Measurements from ENCODE around the gene TVP23B. TPM values are rescaled to one million over a fixed set of nuclear protein-coding genes. Genes with fewer than 3 reads are reported as not detected.
A peak's percentile ranks its signal among the peaks of the same experiment; 100 is the strongest.
"Not testable (repeated sequence)": the region's sequence is repeated elsewhere in the genome, so short reads cannot be mapped to it uniquely, and the experiment has no call there.

Gene TVP23B
- total RNA-seq, 1 donor from 2014 or later: 35.3 TPM

- ATAC-seq (no peak), DNase-seq (ENCODE audit: low spot score) (no peak)
- intact Hi-C loops (cut with DNase I): no loop called here
Observed at GRCh38 chr17:18772471-18772870, 8.5 kb upstream of the TVP23B start.

GRCh38 chr17:18781805-18782204 is 822 bp downstream of the TVP23B start:
- peak; percentile 33 for ATAC-seq
- intact Hi-C loops (cut with DNase I); DNase-seq (ENCODE audit: low spot score): not testable (repeated sequence)

GRCh38 chr17:18785933-18786332 is 5.0 kb downstream of the TVP23B start:
- ATAC-seq; intact Hi-C loops (cut with DNase I); DNase-seq (ENCODE audit: low spot score): not testable (repeated sequence)

GRCh38 chr17:18786890-18787289 is 5.9 kb downstream of the TVP23B start:
- intact Hi-C loops (cut with DNase I): not testable (repeated sequence)

GRCh38 chr17:18791402-18791801 is 10.4 kb downstream of the TVP23B start:
- ATAC-seq; intact Hi-C loops (cut with DNase I); DNase-seq (ENCODE audit: low spot score): not testable (repeated sequence)

More at GRCh38 chr17:18786890-18787289, 5.9 kb downstream of the TVP23B start:
- not testable (repeated sequence) for DNase-seq (ENCODE audit: low spot score); ATAC-seq

- DNase-seq (ENCODE audit: low spot score); ATAC-seq; intact Hi-C loops (cut with DNase I): not testable (repeated sequence)
Observed at GRCh38 chr17:18794841-18795240, 13.9 kb downstream of the TVP23B start.

- intact Hi-C loops (cut with DNase I); DNase-seq (ENCODE audit: low spot score); ATAC-seq: not testable (repeated sequence)
Observed at GRCh38 chr17:18796887-18797286, 15.9 kb downstream of the TVP23B start.

GRCh38 chr17:18803458-18804245 is 22.7 kb downstream of the TVP23B start:
- DNase-seq (ENCODE audit: low spot score); intact Hi-C loops (cut with DNase I); ATAC-seq: not testable (repeated sequence)

- intact Hi-C loops (cut with DNase I); DNase-seq (ENCODE audit: low spot score); ATAC-seq: not testable (repeated sequence)
Observed at GRCh38 chr17:18815924-18816323, 34.9 kb downstream of the TVP23B start.

GRCh38 chr17:18816489-18817371 is 35.7 kb downstream of the TVP23B start:
- intact Hi-C loops (cut with DNase I); DNase-seq (ENCODE audit: low spot score): not testable (repeated sequence)
- ATAC-seq: peak; percentile 73

GRCh38 chr17:18821430-18821829 is 40.4 kb downstream of the TVP23B start:
- ATAC-seq; DNase-seq (ENCODE audit: low spot score); intact Hi-C loops (cut with DNase I): not testable (repeated sequence)

GRCh38 chr17:18827613-18828012 is 46.6 kb downstream of the TVP23B start:
- DNase-seq (ENCODE audit: low spot score); intact Hi-C loops (cut with DNase I); ATAC-seq: not testable (repeated sequence)

- intact Hi-C loops (cut with DNase I): no loop called here
- no peak for ATAC-seq
- DNase-seq (ENCODE audit: low spot score): no peak
Observed at GRCh38 chr17:18848501-18848900, 67.5 kb downstream of the TVP23B start.

GRCh38 chr17:18850679-18851078 is 69.7 kb downstream of the TVP23B start:
- DNase-seq (ENCODE audit: low spot score): no peak
- intact Hi-C loops (cut with DNase I): no loop called here
- ATAC-seq: no peak

GRCh38 chr17:18851201-18851600 is 70.2 kb downstream of the TVP23B start:
- intact Hi-C loops (cut with DNase I): no loop called here
- DNase-seq (ENCODE audit: low spot score): no peak
- no peak for ATAC-seq

- DNase-seq (ENCODE audit: low spot score) (no peak), ATAC-seq (no peak)
- intact Hi-C loops (cut with DNase I): no loop called here
Observed at GRCh38 chr17:18854956-18855355, 74.0 kb downstream of the TVP23B start.

GRCh38 chr17:18855831-18856569 is 75.0 kb downstream of the TVP23B start:
- intact Hi-C loops (cut with DNase I): no loop called here
- peak; percentile 97 for ATAC-seq
- DNase-seq (ENCODE audit: low spot score): peak; percentile 95
